GM13977 (cell line): Measurements from ENCODE around the gene RPRD2.

Experiments
- DNase-seq: peaks from one replicate; pipeline ENCODE4 v3.0.0; 2012; ENCODE audit warnings: low spot score
- CTCF ChIP-seq: IDR thresholded peaks from 2 replicates; pipeline ENCODE4 v1.5.1; 2012; ENCODE audit warnings: mild to moderate bottlenecking, control low read depth; ENCODE audit not compliant: insufficient read depth; ENCODE audit errors: extremely low read depth, missing control alignments
- in situ Hi-C: fragments of 300-500 bp; cut with MboI; formaldehyde crosslinking; loops from one replicate; pipeline ENCODE4 v1.12.0; 2022; ENCODE audit warnings: low sequenced_read_pairs, low pct_unique_long_range_greater_than_20kb, mixed read lengths, inconsistent platforms; ENCODE audit not compliant: unreplicated experiment

Gene RPRD2

GRCh38 chr1:150456146-150456647 lies 92.2 kb downstream of the RPRD2 start:
- in situ Hi-C loops, result no loop called here
- TF ChIP-seq CTCF, result no peak
- DNase-seq, result no peak

GRCh38 chr1:150464422-150464826 lies 100.5 kb downstream of the RPRD2 start:
- DNase-seq, result peak; percentile 79
- TF ChIP-seq CTCF, result peak; percentile 64
- in situ Hi-C loops, result loop anchor here (10.0 kb wide), 1 partner anchor 70 kb away; no protein-coding TSS in a partner anchor

- TF ChIP-seq CTCF, result no peak
- in situ Hi-C loops, result loop anchor here (10.0 kb wide), 1 partner anchor 68 kb away; no protein-coding TSS in a partner anchor
- DNase-seq, result no peak
Observed at GRCh38 chr1:150466964-150467363, 103.0 kb downstream of the RPRD2 start.

- no peak for TF ChIP-seq CTCF
- no peak for DNase-seq
- in situ Hi-C loops, result loop anchor here (10.0 kb wide), 1 partner anchor 66 kb away; no protein-coding TSS in a partner anchor
Observed at GRCh38 chr1:150469291-150469690, 105.3 kb downstream of the RPRD2 start.

GRCh38 chr1:150472601-150473200 lies 108.8 kb downstream of the RPRD2 start:
- in situ Hi-C loops, result no loop called here
- no peak for DNase-seq
- TF ChIP-seq CTCF, result no peak

GRCh38 chr1:150473659-150474058 lies 109.7 kb downstream of the RPRD2 start:
- in situ Hi-C loops, result no loop called here
- DNase-seq, result no peak
- TF ChIP-seq CTCF, result no peak

GRCh38 chr1:150474869-150475268 lies 110.9 kb downstream of the RPRD2 start:
- no peak for DNase-seq
- in situ Hi-C loops, result no loop called here
- TF ChIP-seq CTCF, result no peak
